Testis (tissue), 3 donors: Measurements from ENCODE around the gene DNAJB5. TPM values are rescaled to one million over a fixed set of nuclear protein-coding genes. Genes with fewer than 3 reads are reported as not detected.

Experiments used
- DNase-seq: peaks from one replicate; pipeline ENCODE4 v3.0.0-alpha.2; 2019
- H3K27ac ChIP-seq, 2 donors: fragments of 200-600 bp; sonication (generic); one replicate each; pipeline ENCODE4 v1.5.1; 2019
- H3K27me3 ChIP-seq: fragments of 200-600 bp; sonication (generic); one replicate; pipeline ENCODE4 v1.5.1; 2019
- H3K36me3 ChIP-seq: fragments of 200-600 bp; sonication (generic); one replicate; pipeline ENCODE4 v1.5.1; 2017; ENCODE audit warnings: low read depth; ENCODE audit errors: missing control alignments
- H3K4me1 ChIP-seq: fragments of 200-600 bp; sonication (generic); one replicate; pipeline ENCODE4 v1.5.1; 2019
- H3K4me3 ChIP-seq, 2 donors: fragments of 200-600 bp; sonication (generic); one replicate each; pipeline ENCODE4 v1.5.1; 2017 to 2019
- H3K9me3 ChIP-seq: fragments of 200-600 bp; sonication (generic); one replicate; pipeline ENCODE4 v1.5.1; 2017
- POLR2A ChIP-seq: fragments of 450-650 bp; IDR thresholded peaks from one replicate; pipeline ENCODE4 v1.6.1; 2017; ENCODE audit warnings: antibody characterized with exemption, mild to moderate bottlenecking, moderate library complexity
- WGBS, 2 donors: methylation state at CpG; one replicate each; pipeline ENCODE4 v1.1.5; 2018; 5-methylcytosine and 5-hydroxymethylcytosine counted together
- intact Hi-C: fragments of 100-400 bp; cut with DNase I; formaldehyde crosslinking; loops from one replicate; pipeline ENCODE4 v1.15.1; 2023; ENCODE audit warnings: low total_unique reads
- polyA plus RNA-seq: library from polyadenylated mRNA; stranded (reverse); fragments of 350-450 nt; fragmentation: Illumina TruSeq; extraction: RNeasy Lipid Tissue Mini Kit (QIAGEN cat#74804); gene quantifications from one replicate; pipeline ENCODE4 v1.2.3, GENCODE V29; 2014; ENCODE audit warnings: low read depth, low replicate concordance; ENCODE audit not compliant: insufficient read depth
- total RNA-seq, 2 donors: library from RNA; depleted of rRNA; stranded (reverse); fragments of >200 nt; gene quantifications; one replicate each; pipeline ENCODE4 v1.2.3, GENCODE V29; 2016
- TF ChIP-seq, protein P1 (sequence below), 3 experiments: fragments of 450-650 bp in 2 of 3; fragments of 200-600 bp in 1 of 3; sonication (generic) in 1 of 3; IDR thresholded peaks; one replicate each; pipeline ENCODE4 v1.5.1; 2016 to 2019; ENCODE audit warnings: antibody characterized with exemption in 3 of 3, mild to moderate bottlenecking in 2 of 3, moderate library complexity in 1 of 3

Gene DNAJB5
- total and polyA plus RNA-seq, 3 donors from 2014 or later = 44.0 to 49.9 (median 47.7) TPM

GRCh38 chr9:34994900-34995669, 5.5 kb downstream of the DNAJB5 start:
- peaks cover 48% of the 10 kb centered on the region for H3K4me1 ChIP-seq
- no peaks in the 10 kb centered on the region for H3K27me3 ChIP-seq
- H3K36me3 ChIP-seq = no peaks in the 10 kb centered on the region
- TF ChIP-seq, protein P1, sequence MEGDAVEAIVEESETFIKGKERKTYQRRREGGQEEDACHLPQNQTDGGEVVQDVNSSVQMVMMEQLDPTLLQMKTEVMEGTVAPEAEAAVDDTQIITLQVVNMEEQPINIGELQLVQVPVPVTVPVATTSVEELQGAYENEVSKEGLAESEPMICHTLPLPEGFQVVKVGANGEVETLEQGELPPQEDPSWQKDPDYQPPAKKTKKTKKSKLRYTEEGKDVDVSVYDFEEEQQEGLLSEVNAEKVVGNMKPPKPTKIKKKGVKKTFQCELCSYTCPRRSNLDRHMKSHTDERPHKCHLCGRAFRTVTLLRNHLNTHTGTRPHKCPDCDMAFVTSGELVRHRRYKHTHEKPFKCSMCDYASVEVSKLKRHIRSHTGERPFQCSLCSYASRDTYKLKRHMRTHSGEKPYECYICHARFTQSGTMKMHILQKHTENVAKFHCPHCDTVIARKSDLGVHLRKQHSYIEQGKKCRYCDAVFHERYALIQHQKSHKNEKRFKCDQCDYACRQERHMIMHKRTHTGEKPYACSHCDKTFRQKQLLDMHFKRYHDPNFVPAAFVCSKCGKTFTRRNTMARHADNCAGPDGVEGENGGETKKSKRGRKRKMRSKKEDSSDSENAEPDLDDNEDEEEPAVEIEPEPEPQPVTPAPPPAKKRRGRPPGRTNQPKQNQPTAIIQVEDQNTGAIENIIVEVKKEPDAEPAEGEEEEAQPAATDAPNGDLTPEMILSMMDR (IDR thresholded peaks at IDR 0.05) = no peak
- TF ChIP-seq POLR2A = no peak
- no peaks in the 10 kb centered on the region for H3K9me3 ChIP-seq
- H3K27ac ChIP-seq = peak overlapping the region; percentile 83 to 91
- 66 to 69% methylated on average over 7 of the region's 7 CpGs for WGBS, 2 donors
- H3K4me3 ChIP-seq = no peak overlapping the region
- DNase-seq = no peak
- intact Hi-C loops = loop anchor here (10.0 kb wide), 1 partner anchor 110 kb away; the partner anchor contains the start of gene STOML2

DNA sequence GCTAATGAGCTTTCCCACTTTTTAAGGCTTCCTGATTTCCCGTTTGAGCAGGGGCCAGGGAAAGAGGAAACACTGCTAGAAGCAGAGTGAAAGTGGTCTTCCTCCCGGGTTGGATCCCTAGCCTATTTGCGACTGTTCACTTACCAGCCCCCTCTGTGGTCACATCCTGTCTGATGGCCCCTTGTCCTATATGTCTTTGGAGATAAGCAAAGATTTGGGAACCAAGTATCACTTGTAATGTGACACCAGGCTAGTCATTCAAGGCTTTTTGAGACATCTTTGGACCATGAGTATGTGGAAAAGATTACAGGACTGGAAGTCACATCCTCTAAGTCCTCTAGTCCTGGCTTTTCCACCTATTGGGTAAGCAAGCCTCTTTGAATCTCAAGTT, 6.1 kb downstream of the DNAJB5 start:
- Histone ChIP-seq H3K4me1 (peaks cover 43% of the 10 kb centered on the region), H3K9me3 (no peaks in the 10 kb centered on the region), H3K27ac (no peak overlapping the region), H3K4me3 (no peak overlapping the region), H3K36me3 (no peaks in the 10 kb centered on the region), H3K27me3 (no peaks in the 10 kb centered on the region)
- TF ChIP-seq, protein P1 (IDR thresholded peaks at IDR 0.05) = no peak
- TF ChIP-seq POLR2A = no peak
- DNase-seq = no peak
- intact Hi-C loops = loop anchor here (10.0 kb wide), 1 partner anchor 109 kb away; the partner anchor contains the start of gene STOML2
- WGBS, 2 donors = 61 to 66% methylated on average over 3 of the region's 3 CpGs

- no peak for DNase-seq
- H3K36me3 ChIP-seq = no peaks in the 10 kb centered on the region
- TF ChIP-seq POLR2A = no peak
- TF ChIP-seq, protein P1 (IDR thresholded peaks at IDR 0.05) = no peak
- intact Hi-C loops = loop anchor here (10.0 kb wide), 1 partner anchor 108 kb away; the partner anchor contains the start of gene STOML2
- no peak overlapping the region for H3K27ac ChIP-seq
- H3K27me3 ChIP-seq = no peaks in the 10 kb centered on the region
- 91 to 97% methylated on average over 20 to 26 of the region's 26 CpGs for WGBS, 2 donors
- no peak overlapping the region for H3K4me3 ChIP-seq
- no peaks in the 10 kb centered on the region for H3K9me3 ChIP-seq
- H3K4me1 ChIP-seq = peaks cover 39% of the 10 kb centered on the region
Measured at GRCh38 chr9:34996181-34996904, 6.8 kb downstream of the DNAJB5 start.

GRCh38 chr9:34996905-34997279, 7.3 kb downstream of the DNAJB5 start:
- intact Hi-C loops = loop anchor here (10.0 kb wide), 1 partner anchor 108 kb away; the partner anchor contains the start of gene STOML2
- TF ChIP-seq, protein P1 (IDR thresholded peaks at IDR 0.05) = no peak
- no peak for TF ChIP-seq POLR2A
- H3K4me1 ChIP-seq = peaks cover 36% of the 10 kb centered on the region
- no peaks in the 10 kb centered on the region for H3K9me3 ChIP-seq
- H3K36me3 ChIP-seq = no peaks in the 10 kb centered on the region
- H3K27me3 ChIP-seq = no peaks in the 10 kb centered on the region
- H3K27ac ChIP-seq = no peak overlapping the region
- no peak overlapping the region for H3K4me3 ChIP-seq
- DNase-seq = no peak
- 84% methylated on average over 10 of the region's 10 CpGs for WGBS, 2 donors
